Renal cortex interstitium (tissue), 15 donors: ENCODE measurements around the gene SINHCAF. TPM values are rescaled to one million over a fixed set of nuclear protein-coding genes. Genes with fewer than 3 reads are reported as not detected.
"Not testable (repeated sequence)": the region's sequence is repeated elsewhere in the genome, so short reads cannot be mapped to it uniquely, and the experiment has no call there.

Source experiments
- DNase-seq, 11 donors: peaks; one replicate each; pipeline ENCODE4 v3.0.0-alpha.2; 2013; ENCODE audit warnings: low read depth in 9 of 11, low spot score in 4 of 11; ENCODE audit errors: extremely low read depth in 1 of 11
- long read RNA-seq, 16 experiments: transcript quantifications; one replicate each; lab custom pipeline, GENCODE V29; 2026
- polyA plus RNA-seq, 3 donors: library from polyadenylated mRNA; unstranded; fragments of 120-200 nt; gene quantifications; one replicate each; pipeline ENCODE4 v1.2.1, GENCODE V29; 2013; ENCODE audit not compliant: insufficient read length in 3 of 3

Gene SINHCAF
- 100 to 1,000 TPM; 247 to 317 (median 279) TPM for polyA plus RNA-seq
- long read RNA-seq, donor 1, transcript SINHCAF-201 (6 exons, 3,163 nt) = major isoform, 14 of 22 reads
- long read RNA-seq, donor 1, partial matches to known transcripts = 0 of 22 reads
- long read RNA-seq, donor 1, other reads (novel, unspliced or antisense) = 0 of 22 reads
- long read RNA-seq, donor 2, transcript SINHCAF-201 (6 exons, 3,163 nt) = major isoform, 28 of 36 reads
- long read RNA-seq, donor 2, partial matches to known transcripts = 0 of 36 reads
- long read RNA-seq, donor 2, other reads (novel, unspliced or antisense) = 0 of 36 reads
- long read RNA-seq, donor 3, transcript SINHCAF-201 (6 exons, 3,163 nt) = major isoform, 29 of 48 reads
- long read RNA-seq, donor 3, transcript SINHCAF-203 (6 exons, 1,555 nt) = minor isoform, 15 of 48 reads
- long read RNA-seq, donor 3, partial matches to known transcripts = 0 of 48 reads
- long read RNA-seq, donor 3, other reads (novel, unspliced or antisense) = 0 of 48 reads
- long read RNA-seq, donor 4, transcript SINHCAF-203 (6 exons, 1,555 nt) = minor isoform, 6 of 43 reads
- long read RNA-seq, donor 4, transcript SINHCAF-201 (6 exons, 3,163 nt) = major isoform, 32 of 43 reads
- long read RNA-seq, donor 4, partial matches to known transcripts = 5 of 43 reads
- long read RNA-seq, donor 4, other reads (novel, unspliced or antisense) = 0 of 43 reads
- long read RNA-seq, donor 5 = 0 reads
- long read RNA-seq, donor 6, transcript SINHCAF-202 (5 exons, 3,111 nt) = minor isoform, 9 of 46 reads
- long read RNA-seq, donor 6, transcript SINHCAF-201 (6 exons, 3,163 nt) = major isoform, 29 of 46 reads
- long read RNA-seq, donor 6, transcript SINHCAF-203 (6 exons, 1,555 nt) = minor isoform, 7 of 46 reads
- long read RNA-seq, donor 6, partial matches to known transcripts = 0 of 46 reads
- long read RNA-seq, donor 6, other reads (novel, unspliced or antisense) = 0 of 46 reads
- long read RNA-seq, donor 7, transcript SINHCAF-203 (6 exons, 1,555 nt) = minor isoform, 7 of 44 reads
- long read RNA-seq, donor 7, transcript SINHCAF-201 (6 exons, 3,163 nt) = major isoform, 32 of 44 reads
- long read RNA-seq, donor 7, partial matches to known transcripts = 0 of 44 reads
- long read RNA-seq, donor 7, other reads (novel, unspliced or antisense) = 0 of 44 reads
- long read RNA-seq, donor 8, transcript SINHCAF-201 (6 exons, 3,163 nt) = major isoform, 53 of 79 reads
- long read RNA-seq, donor 8, transcript SINHCAF-202 (5 exons, 3,111 nt) = minor isoform, 9 of 79 reads
- long read RNA-seq, donor 8, transcript SINHCAF-203 (6 exons, 1,555 nt) = minor isoform, 5 of 79 reads
- long read RNA-seq, donor 8, partial matches to known transcripts = 12 of 79 reads
- long read RNA-seq, donor 8, other reads (novel, unspliced or antisense) = 0 of 79 reads
- long read RNA-seq, donor 9, transcript SINHCAF-203 (6 exons, 1,555 nt) = minor isoform, 5 of 28 reads
- long read RNA-seq, donor 9, transcript SINHCAF-201 (6 exons, 3,163 nt) = major isoform, 21 of 28 reads
- long read RNA-seq, donor 9, partial matches to known transcripts = 0 of 28 reads
- long read RNA-seq, donor 9, other reads (novel, unspliced or antisense) = 0 of 28 reads
- long read RNA-seq, donor 10, transcript SINHCAF-201 (6 exons, 3,163 nt) = major isoform, 27 of 36 reads
- long read RNA-seq, donor 10, transcript SINHCAF-202 (5 exons, 3,111 nt) = minor isoform, 5 of 36 reads
- long read RNA-seq, donor 10, partial matches to known transcripts = 0 of 36 reads
- long read RNA-seq, donor 10, other reads (novel, unspliced or antisense) = 0 of 36 reads
- long read RNA-seq, donor 11, transcript SINHCAF-201 (6 exons, 3,163 nt) = major isoform, 31 of 35 reads
- long read RNA-seq, donor 11, partial matches to known transcripts = 0 of 35 reads
- long read RNA-seq, donor 11, other reads (novel, unspliced or antisense) = 0 of 35 reads
- long read RNA-seq, donor 12, transcript SINHCAF-201 (6 exons, 3,163 nt) = major isoform, 7 of 9 reads
- long read RNA-seq, donor 12, partial matches to known transcripts = 0 of 9 reads
- long read RNA-seq, donor 12, other reads (novel, unspliced or antisense) = 0 of 9 reads
- long read RNA-seq, donor 13 = 0 reads
- long read RNA-seq, donor 14, transcript SINHCAF-203 (6 exons, 1,555 nt) = minor isoform, 5 of 29 reads
- long read RNA-seq, donor 14, transcript SINHCAF-201 (6 exons, 3,163 nt) = major isoform, 21 of 29 reads
- long read RNA-seq, donor 14, partial matches to known transcripts = 0 of 29 reads
- long read RNA-seq, donor 14, other reads (novel, unspliced or antisense) = 0 of 29 reads
- long read RNA-seq, donor 15, transcript SINHCAF-201 (6 exons, 3,163 nt) = major isoform, 10 of 15 reads
- long read RNA-seq, donor 15, partial matches to known transcripts = 0 of 15 reads
- long read RNA-seq, donor 15, other reads (novel, unspliced or antisense) = 0 of 15 reads
- long read RNA-seq, donor 16, transcript SINHCAF-202 (5 exons, 3,111 nt) = minor isoform, 5 of 88 reads
- long read RNA-seq, donor 16, transcript SINHCAF-201 (6 exons, 3,163 nt) = major isoform, 65 of 88 reads
- long read RNA-seq, donor 16, transcript SINHCAF-203 (6 exons, 1,555 nt) = minor isoform, 16 of 88 reads
- long read RNA-seq, donor 16, partial matches to known transcripts = 0 of 88 reads
- long read RNA-seq, donor 16, other reads (novel, unspliced or antisense) = 0 of 88 reads

GRCh38 chr12:31325877-31326631 is at the start of gene SINHCAF:
Gene SINHCAF, minus strand, starts transcription at chr12:31326150. Its CDS starts 27,946 bp downstream, at chr12:31298204.
- DNase-seq = peak; percentile 96 to 100 (median 99)

GRCh38 chr12:31375422-31375821 is 49.5 kb upstream of the SINHCAF start:
- DNase-seq = not testable (repeated sequence)

GRCh38 chr12:31371256-31371620 is 45.3 kb upstream of the SINHCAF start:
- peak in 2 of 11 donors; percentile 48 to 76 for DNase-seq

- DNase-seq = peak in 3 of 11 donors; percentile 54 to 79 (median 77)
Observed at GRCh38 chr12:31370531-31371255, 44.7 kb upstream of the SINHCAF start.

GRCh38 chr12:31369712-31370521 is 44.0 kb upstream of the SINHCAF start:
- DNase-seq = peak in 2 of 11 donors; percentile 68 to 74

- no peak for DNase-seq
Observed at GRCh38 chr12:31368666-31369361, 42.9 kb upstream of the SINHCAF start.

GRCh38 chr12:31366104-31366621 is 40.2 kb upstream of the SINHCAF start:
- no peak for DNase-seq

GRCh38 chr12:31363831-31364230 is 37.9 kb upstream of the SINHCAF start:
- DNase-seq = no peak

GRCh38 chr12:31363416-31363809 is 37.5 kb upstream of the SINHCAF start:
- no peak for DNase-seq

GRCh38 chr12:31362759-31363415 is 36.9 kb upstream of the SINHCAF start:
- DNase-seq = no peak

- DNase-seq = no peak
Observed at GRCh38 chr12:31362115-31362758, 36.3 kb upstream of the SINHCAF start.

- DNase-seq = no peak
Observed at GRCh38 chr12:31361730-31362114, 35.8 kb upstream of the SINHCAF start.

GRCh38 chr12:31355747-31356107 is 29.8 kb upstream of the SINHCAF start:
- DNase-seq = no peak
